NCI-H2227 (cell line): ENCODE data around the gene SH3PXD2A.
"Not testable (repeated sequence)": the region's sequence is repeated elsewhere in the genome, so short reads cannot be mapped to it uniquely, and the experiment has no call there.

Experiments used
- DNase-seq: peaks from one replicate; lab custom pipeline; 2025; ENCODE audit not compliant: unreplicated experiment; lab: John Stamatoyannopoulos, UW

SH3PXD2A gene

GRCh38 chr10:103671126-103671895 is 184.1 kb downstream of the SH3PXD2A start:
- DNase-seq, result no peak

- DNase-seq, result no peak
Measured at GRCh38 chr10:103669944-103670343, 185.4 kb downstream of the SH3PXD2A start.

GRCh38 chr10:103669243-103669929 is 186.0 kb downstream of the SH3PXD2A start:
- DNase-seq, result no peak

- peak; percentile 43 for DNase-seq
Measured at GRCh38 chr10:103668351-103669242, 186.8 kb downstream of the SH3PXD2A start.

GRCh38 chr10:103667356-103667755 is 188.0 kb downstream of the SH3PXD2A start:
- peak; percentile 17 for DNase-seq

GRCh38 chr10:103666762-103667150 is 188.6 kb downstream of the SH3PXD2A start:
- DNase-seq, result no peak

- DNase-seq, result peak; percentile 5
Measured at GRCh38 chr10:103666087-103666761, 189.2 kb downstream of the SH3PXD2A start.

GRCh38 chr10:103665162-103665889 is 190.1 kb downstream of the SH3PXD2A start:
- DNase-seq, result no peak

DNA sequence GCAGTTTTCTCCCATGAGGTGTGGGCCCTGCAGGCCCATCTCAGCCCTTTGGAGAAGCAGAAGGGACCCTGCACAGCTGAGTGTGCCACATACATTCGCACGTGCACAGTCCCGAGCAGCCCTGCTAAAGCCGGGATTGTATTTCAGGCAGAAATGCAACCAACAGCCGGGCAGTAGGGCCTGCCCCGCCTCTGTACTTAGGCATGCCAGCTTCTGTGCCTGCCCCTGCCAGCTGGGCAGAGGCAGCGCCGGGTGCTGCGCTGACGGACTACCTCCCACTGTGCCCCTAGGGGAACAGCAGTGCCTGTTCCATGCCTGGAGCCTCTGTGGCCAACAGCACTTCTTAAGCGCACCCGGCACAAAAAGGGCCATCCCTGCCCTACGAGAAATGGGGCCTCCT is 191.6 kb downstream of the SH3PXD2A start:
- DNase-seq, result no peak

DNA sequence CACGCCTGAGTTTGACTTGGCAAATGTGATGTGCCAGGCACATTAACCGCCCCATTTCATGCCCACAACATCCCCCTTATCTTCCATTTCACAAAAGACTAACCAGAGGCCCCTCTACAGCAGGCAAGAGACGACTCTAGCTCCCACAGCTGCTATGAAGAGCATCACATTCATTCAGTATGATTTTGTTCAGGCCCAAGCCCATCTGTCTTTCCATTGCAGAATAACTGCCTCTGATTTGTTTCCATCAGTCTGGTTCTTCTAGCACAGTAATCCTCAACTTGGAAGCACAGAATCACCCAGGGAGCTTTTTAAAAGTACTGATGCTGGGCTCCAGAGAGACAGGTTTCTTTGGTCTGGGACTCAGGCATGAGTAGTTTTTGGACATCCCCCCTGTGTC is 192.1 kb downstream of the SH3PXD2A start:
- no peak for DNase-seq

GRCh38 chr10:103662704-103663103 is 192.7 kb downstream of the SH3PXD2A start:
- not testable (repeated sequence) for DNase-seq

DNA sequence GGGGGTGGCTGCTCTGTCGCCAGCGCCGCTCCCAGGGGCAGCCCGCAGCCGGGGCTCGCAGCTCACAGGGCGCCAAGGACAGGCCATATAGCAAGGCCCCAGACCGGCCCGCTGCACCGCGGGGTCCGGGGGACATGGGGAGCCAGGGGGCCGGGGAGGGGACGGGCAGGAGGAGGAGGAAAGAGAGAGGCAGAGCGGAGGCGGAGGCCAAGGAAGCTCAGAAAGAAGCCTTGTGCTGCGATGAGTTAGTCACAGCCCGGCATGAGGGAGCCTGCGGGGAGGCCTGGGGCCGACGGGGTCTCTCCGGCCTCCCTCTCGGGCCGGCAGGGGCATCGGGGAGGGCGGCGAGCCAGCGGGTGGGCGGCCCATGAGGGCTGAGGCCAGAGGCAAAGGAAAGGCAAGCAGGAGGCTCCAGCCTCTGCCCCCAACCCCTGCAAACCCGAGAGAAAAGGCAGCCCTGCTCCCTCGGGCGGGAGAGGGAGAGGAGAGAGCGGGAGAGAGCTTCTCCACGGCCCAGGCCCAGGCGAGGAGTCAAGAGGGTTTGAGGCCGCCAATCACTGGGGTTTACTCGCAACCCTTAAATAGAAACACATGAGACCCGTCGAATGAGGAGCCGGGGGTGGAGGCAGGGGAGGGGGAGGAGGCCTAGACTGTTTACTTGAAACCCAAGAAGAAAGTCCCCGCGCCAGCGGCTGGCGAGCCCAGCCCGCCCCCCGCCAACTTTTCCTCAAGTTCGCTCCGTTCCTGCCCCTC is 194.0 kb downstream of the SH3PXD2A start:
- no peak for DNase-seq

- DNase-seq, result no peak
Measured at GRCh38 chr10:103660364-103661197, 194.8 kb downstream of the SH3PXD2A start.

GRCh38 chr10:103659674-103660363 is 195.6 kb downstream of the SH3PXD2A start:
- no peak for DNase-seq

DNA sequence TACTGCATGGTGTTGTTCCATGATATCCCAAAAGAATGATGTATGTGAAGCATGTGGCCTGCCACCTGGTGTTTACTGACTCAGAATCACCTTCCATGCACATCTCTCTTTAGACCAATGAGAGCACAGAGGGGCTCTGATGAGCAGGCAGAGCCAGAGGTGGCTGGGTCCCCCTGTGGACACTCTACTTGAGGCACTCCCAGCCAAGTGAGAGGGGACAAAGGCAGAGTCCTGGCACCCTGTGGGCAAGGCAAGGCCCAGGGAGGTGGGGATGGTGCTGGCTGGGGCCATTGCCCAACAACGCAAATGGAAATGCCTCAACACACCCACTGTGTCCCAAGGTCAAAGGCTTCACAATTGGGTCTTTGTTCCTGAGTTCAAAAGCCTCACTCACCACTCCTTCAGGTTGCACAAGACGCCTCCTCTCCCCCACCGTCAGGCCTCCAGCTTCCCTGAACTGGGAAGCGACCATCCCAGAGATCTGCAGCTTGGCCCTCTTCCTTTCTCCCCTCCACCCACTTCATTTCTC is 197.3 kb downstream of the SH3PXD2A start:
- DNase-seq, result no peak

DNA sequence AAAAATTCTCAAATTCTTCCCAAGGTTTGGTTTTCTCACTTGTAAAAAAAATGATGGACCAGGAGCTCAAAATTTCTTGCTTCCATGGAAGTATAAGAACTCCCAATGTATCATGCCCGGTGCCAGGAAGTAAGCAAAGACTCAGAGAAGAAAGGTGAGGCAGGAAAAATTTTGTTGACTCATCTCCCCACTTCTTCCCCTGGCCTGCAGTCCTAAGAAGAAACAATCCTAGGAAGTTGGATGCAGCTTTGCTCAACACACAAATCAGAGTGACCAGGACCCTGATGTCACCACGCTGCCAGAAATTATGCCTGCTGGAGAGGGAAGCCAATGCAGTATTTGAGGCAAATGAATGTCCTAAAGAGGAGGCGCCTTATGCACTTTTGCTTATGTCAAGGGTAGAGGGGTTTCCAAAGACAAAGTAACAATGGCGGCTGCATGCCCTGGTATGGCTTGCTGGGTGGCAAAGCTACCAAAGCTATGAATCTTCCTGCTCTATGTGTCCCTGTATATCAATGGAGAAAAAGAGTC is 198.2 kb downstream of the SH3PXD2A start:
- DNase-seq, result no peak

- DNase-seq, result no peak
Measured at GRCh38 chr10:103654925-103655324, 200.5 kb downstream of the SH3PXD2A start.
